Skeletal muscle tissue (tissue), 4 donors: Measurements from ENCODE around the gene BRD7. TPM values are rescaled to one million over a fixed set of nuclear protein-coding genes. Genes with fewer than 3 reads are reported as not detected.

Source experiments
- H3K27ac ChIP-seq: one replicate; pipeline ENCODE4 v1.7.0; 2013; ENCODE audit warnings: mild to moderate bottlenecking, low read depth, low read length, inconsistent platforms
- H3K27me3 ChIP-seq, 3 donors: one replicate each; pipeline ENCODE4 v1.7.0; 2013; ENCODE audit warnings: low read length in 3 of 3; ENCODE audit not compliant: control insufficient read depth in 3 of 3, insufficient read depth in 3 of 3
- H3K36me3 ChIP-seq, 3 donors: one replicate each; pipeline ENCODE4 v1.7.0; 2013; ENCODE audit warnings: low read length in 3 of 3; ENCODE audit not compliant: control insufficient read depth in 3 of 3, insufficient read depth in 3 of 3
- H3K4me1 ChIP-seq, 3 donors: one replicate each; pipeline ENCODE4 v1.7.0; 2013; ENCODE audit warnings: low read length in 3 of 3, mild to moderate bottlenecking in 3 of 3; ENCODE audit not compliant: control insufficient read depth in 3 of 3, insufficient read depth in 3 of 3
- H3K4me3 ChIP-seq, 3 donors: one replicate each; pipeline ENCODE4 v1.7.0; 2013; ENCODE audit warnings: low read length in 3 of 3
- H3K9ac ChIP-seq, 3 donors: one replicate each; pipeline ENCODE4 v1.7.0; 2013; ENCODE audit warnings: low read length in 3 of 3, mild to moderate bottlenecking in 3 of 3, moderate library complexity in 2 of 3, low read depth in 1 of 3
- H3K9me3 ChIP-seq, 3 donors: one replicate each; pipeline ENCODE4 v1.7.0; 2013; ENCODE audit warnings: low read length in 3 of 3; ENCODE audit not compliant: control insufficient read depth in 3 of 3
- total RNA-seq: library from RNA; depleted of rRNA; stranded (reverse); fragments of >200 nt; gene quantifications from one replicate; pipeline ENCODE4 v1.2.3, GENCODE V29; 2014
- donor health status: Osteomylitis.

BRD7 gene
- total RNA-seq, 1 donor from 2014 or later = 32.9 TPM

GRCh38 chr16:50324345-50324744, 44.4 kb downstream of the BRD7 start:
- no peak overlapping the region for H3K4me3 ChIP-seq
- no peaks in the 10 kb centered on the region for H3K9me3 ChIP-seq
- no peaks in the 10 kb centered on the region for H3K4me1 ChIP-seq
- no peak overlapping the region for H3K9ac ChIP-seq
- peaks cover 29 to 49% (median 45%) of the 10 kb centered on the region in 3 donors for H3K36me3 ChIP-seq
- no peak overlapping the region for H3K27ac ChIP-seq
- no peaks in the 10 kb centered on the region for H3K27me3 ChIP-seq

- H3K9me3 ChIP-seq = no peaks in the 10 kb centered on the region
- H3K27ac ChIP-seq = no peak overlapping the region
- H3K9ac ChIP-seq = peak overlapping the region in 1 of 3 donors; percentile 26
- no peaks in the 10 kb centered on the region for H3K4me1 ChIP-seq
- H3K36me3 ChIP-seq = peaks cover 37 to 56% (median 52%) of the 10 kb centered on the region in 3 donors
- no peaks in the 10 kb centered on the region for H3K27me3 ChIP-seq
- no peak overlapping the region for H3K4me3 ChIP-seq
Measured at GRCh38 chr16:50323335-50324011, 45.3 kb downstream of the BRD7 start.

- H3K27ac ChIP-seq = no peak overlapping the region
- H3K36me3 ChIP-seq = peaks cover 37 to 61% (median 54%) of the 10 kb centered on the region in 3 donors
- no peak overlapping the region for H3K9ac ChIP-seq
- H3K9me3 ChIP-seq = no peaks in the 10 kb centered on the region
- no peaks in the 10 kb centered on the region for H3K4me1 ChIP-seq
- no peaks in the 10 kb centered on the region for H3K27me3 ChIP-seq
- H3K4me3 ChIP-seq = no peak overlapping the region
Measured at GRCh38 chr16:50322333-50322732, 46.5 kb downstream of the BRD7 start.

GRCh38 chr16:50320310-50320709, 48.5 kb downstream of the BRD7 start:
- Histone ChIP-seq H3K4me1 (no peaks in the 10 kb centered on the region), H3K9ac (no peak overlapping the region), H3K27ac (no peak overlapping the region), H3K27me3 (no peaks in the 10 kb centered on the region), H3K9me3 (no peaks in the 10 kb centered on the region), H3K36me3 (peaks cover 49 to 68% (median 65%) of the 10 kb centered on the region in 3 donors), H3K4me3 (no peak overlapping the region)

GRCh38 chr16:50318796-50319578, 49.8 kb downstream of the BRD7 start:
- Histone ChIP-seq H3K9me3 (no peaks in the 10 kb centered on the region), H3K36me3 (peaks cover 50 to 68% (median 66%) of the 10 kb centered on the region in 3 donors), H3K4me1 (peaks cover 0 to 1% (median 0%) of the 10 kb centered on the region in 3 donors), H3K4me3 (no peak overlapping the region), H3K27me3 (no peaks in the 10 kb centered on the region), H3K9ac (no peak overlapping the region), H3K27ac (no peak overlapping the region)

GRCh38 chr16:50316848-50317630, 51.7 kb downstream of the BRD7 start:
- Histone ChIP-seq H3K36me3 (peaks cover 52 to 72% (median 67%) of the 10 kb centered on the region in 3 donors), H3K4me3 (no peak overlapping the region), H3K9ac (no peak overlapping the region), H3K27ac (no peak overlapping the region), H3K4me1 (peaks cover 0 to 6% (median 0%) of the 10 kb centered on the region in 3 donors), H3K9me3 (no peaks in the 10 kb centered on the region), H3K27me3 (no peaks in the 10 kb centered on the region)

GRCh38 chr16:50316102-50316847, 52.5 kb downstream of the BRD7 start:
- H3K4me3 ChIP-seq = no peak overlapping the region
- H3K36me3 ChIP-seq = peaks cover 52 to 67% (median 66%) of the 10 kb centered on the region in 3 donors
- H3K9me3 ChIP-seq = no peaks in the 10 kb centered on the region
- H3K4me1 ChIP-seq = peaks cover 0 to 6% (median 0%) of the 10 kb centered on the region in 3 donors
- H3K27me3 ChIP-seq = no peaks in the 10 kb centered on the region
- H3K9ac ChIP-seq = no peak overlapping the region
- peak overlapping the region; percentile 9 for H3K27ac ChIP-seq

GRCh38 chr16:50315346-50315997, 53.3 kb downstream of the BRD7 start:
- Histone ChIP-seq H3K4me3 (no peak overlapping the region), H3K9me3 (no peaks in the 10 kb centered on the region), H3K9ac (no peak overlapping the region), H3K36me3 (peaks cover 49 to 64% (median 60%) of the 10 kb centered on the region in 3 donors), H3K4me1 (peaks cover 0 to 6% (median 0%) of the 10 kb centered on the region in 3 donors), H3K27me3 (no peaks in the 10 kb centered on the region), H3K27ac (peak overlapping the region; percentile 9)

- H3K27ac ChIP-seq = no peak overlapping the region
- peaks cover 42 to 56% (median 52%) of the 10 kb centered on the region in 3 donors for H3K36me3 ChIP-seq
- no peak overlapping the region for H3K9ac ChIP-seq
- no peaks in the 10 kb centered on the region for H3K27me3 ChIP-seq
- no peaks in the 10 kb centered on the region for H3K9me3 ChIP-seq
- peaks cover 0 to 6% (median 2%) of the 10 kb centered on the region in 3 donors for H3K4me1 ChIP-seq
- H3K4me3 ChIP-seq = no peak overlapping the region
Measured at GRCh38 chr16:50314665-50315064, 54.1 kb downstream of the BRD7 start.
